CD4-positive, alpha-beta T cell treated with Interleukin-21 for 1 hour (primary cell): ENCODE data around the gene FBXL5.

Source experiments
- DNase-seq: peaks from one replicate; pipeline ENCODE4 v3.0.0-alpha.2; 2020

The FBXL5 gene

DNA sequence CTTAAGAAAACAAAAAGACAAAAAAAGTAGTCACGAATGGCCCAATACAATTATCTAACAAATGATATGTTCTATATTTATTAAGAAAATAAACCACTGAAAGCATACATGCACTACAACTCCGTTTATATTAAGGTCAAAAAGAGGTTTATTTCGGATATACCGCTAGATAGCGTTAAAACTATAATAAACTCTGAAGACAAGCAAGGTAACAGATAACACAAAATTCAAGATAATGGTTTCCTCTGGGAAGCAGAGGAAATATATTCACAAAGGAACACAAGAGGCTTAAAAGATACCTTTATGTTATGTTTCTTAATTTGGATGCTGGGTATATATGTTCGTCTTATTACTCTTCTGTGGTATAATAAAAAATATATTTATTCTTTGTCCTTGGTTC, 21.7 kb upstream of the FBXL5 start:
- DNase-seq: no peak

DNA sequence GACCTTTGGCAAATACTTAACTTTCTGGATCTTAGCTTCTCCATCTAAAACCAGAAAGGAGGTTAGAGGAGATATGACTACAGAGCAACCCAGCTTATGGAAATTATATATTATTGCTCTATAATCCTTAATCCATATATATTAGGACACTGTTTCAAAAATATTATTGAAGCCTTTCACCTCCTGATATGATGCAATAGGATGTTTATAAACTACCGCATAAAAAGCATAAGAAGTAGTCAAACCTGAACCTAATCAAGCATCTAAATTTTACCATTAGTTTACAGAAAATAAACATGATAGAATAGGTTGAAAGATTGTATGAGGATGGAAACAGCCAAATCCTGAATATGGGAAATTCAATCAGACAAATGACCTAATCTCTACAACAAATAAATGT, 20.9 kb upstream of the FBXL5 start:
- DNase-seq: no peak

DNA sequence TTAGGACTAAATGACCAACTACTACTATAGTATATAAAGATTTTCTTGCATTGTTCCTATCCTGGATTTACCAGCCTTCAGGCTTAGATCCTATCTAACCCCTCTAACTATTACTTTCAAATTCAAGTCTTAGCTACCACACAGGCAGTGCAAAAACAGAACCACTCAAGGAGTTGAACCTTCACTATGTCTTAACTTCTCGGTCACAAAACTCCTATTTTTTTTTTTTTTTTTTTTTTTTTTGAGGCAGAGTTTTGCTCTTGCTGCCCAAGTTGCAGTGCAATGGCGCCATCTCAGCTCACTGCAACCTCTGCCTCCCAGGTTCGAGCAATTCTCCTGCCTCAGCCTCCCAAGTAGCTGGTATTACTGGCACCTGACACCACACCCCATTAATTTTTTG, 20.2 kb upstream of the FBXL5 start:
- no peak for DNase-seq

DNA sequence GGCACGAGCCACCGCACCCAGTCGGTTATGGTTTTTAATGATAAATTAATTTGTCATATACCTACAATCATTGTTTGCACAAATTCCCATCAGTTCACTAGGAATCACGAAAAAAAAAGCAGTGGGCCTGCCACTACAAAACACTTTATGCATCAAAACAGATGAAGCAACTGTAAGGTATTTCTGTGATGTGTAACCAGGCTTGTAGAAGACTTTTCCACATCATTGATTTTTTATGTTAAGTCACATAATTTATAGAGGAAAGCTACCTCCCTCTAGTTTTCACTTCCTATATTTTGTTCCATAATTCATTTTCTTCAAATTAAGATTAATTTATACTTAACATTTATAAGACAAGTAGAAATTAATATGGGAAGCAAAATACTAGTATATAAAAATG, 19.8 kb upstream of the FBXL5 start:
- DNase-seq: no peak

DNA sequence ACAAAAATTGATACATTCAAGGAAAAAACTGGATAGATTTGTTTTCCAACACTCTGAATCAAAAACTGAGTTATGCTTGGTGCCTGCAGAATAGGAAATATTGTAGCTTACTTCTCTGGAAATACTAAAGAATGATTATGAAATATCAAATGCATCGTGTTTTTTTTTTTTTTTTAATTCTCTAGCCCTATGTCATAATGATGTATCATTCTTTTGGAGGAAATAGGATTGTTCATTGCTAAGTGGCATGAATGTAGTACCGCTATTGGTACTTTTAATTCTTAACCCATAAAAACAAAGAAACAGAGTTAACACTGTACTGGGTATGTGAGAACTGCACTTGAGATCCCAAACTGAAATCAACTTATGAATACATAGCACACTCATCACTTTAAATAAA, 18.9 kb upstream of the FBXL5 start:
- DNase-seq: no peak

DNA sequence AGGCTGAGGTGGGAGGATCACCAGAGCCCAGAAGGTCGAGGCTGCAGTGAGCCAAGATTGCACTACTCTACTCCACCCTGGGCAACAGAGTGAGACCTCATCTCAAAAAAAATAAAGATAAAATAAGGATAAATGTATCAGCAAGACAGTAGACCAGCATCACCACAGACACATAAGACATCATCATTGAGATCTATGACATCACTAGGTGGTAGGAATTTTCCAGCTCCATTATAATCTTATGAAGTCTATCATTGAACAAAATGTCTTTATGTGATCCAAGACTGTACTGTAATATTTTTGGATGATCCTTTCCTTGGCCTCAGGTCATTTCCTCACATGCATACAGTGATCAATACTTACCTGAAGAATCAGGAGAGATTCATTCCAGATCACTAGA, 18.2 kb upstream of the FBXL5 start:
- DNase-seq: no peak

DNA sequence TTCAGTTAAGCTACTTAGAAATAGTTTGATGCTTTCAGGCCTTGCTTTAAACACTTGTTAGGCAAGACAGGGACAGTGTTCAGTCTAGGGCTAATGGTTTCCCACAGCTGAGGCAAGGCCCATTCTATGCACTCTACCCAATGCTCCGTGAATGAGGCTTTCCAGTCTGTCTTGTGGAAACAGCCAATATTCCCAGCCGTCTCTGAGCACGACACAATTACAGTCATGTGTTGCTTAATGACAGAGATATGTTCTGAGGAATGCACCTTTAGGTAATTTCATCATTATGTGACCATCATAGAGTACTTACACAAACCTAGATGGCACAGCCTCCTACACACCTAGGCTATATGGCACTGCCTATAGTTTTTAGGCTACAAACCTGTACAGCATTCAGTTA, 16.9 kb upstream of the FBXL5 start:
- DNase-seq: no peak

DNA sequence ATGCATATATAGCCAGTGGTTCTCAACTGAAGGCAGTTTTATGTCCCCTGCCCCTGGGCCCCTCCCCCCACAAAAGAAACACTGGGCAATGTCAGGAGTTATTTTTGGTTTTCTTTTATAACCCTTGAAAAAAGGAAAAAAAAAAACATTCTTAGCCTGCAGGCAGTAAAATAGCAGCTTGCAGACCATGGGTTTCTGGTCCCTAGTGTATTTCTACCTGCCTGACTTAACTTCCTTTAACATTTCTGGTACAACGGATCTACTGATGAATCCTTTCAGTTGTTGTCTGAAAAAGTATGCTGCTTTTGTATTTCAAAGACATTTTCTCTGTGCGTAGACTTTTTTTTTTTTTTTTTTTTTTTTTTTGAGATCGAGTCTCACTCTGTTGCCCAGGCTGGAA, 15.4 kb upstream of the FBXL5 start:
- DNase-seq: no peak

DNA sequence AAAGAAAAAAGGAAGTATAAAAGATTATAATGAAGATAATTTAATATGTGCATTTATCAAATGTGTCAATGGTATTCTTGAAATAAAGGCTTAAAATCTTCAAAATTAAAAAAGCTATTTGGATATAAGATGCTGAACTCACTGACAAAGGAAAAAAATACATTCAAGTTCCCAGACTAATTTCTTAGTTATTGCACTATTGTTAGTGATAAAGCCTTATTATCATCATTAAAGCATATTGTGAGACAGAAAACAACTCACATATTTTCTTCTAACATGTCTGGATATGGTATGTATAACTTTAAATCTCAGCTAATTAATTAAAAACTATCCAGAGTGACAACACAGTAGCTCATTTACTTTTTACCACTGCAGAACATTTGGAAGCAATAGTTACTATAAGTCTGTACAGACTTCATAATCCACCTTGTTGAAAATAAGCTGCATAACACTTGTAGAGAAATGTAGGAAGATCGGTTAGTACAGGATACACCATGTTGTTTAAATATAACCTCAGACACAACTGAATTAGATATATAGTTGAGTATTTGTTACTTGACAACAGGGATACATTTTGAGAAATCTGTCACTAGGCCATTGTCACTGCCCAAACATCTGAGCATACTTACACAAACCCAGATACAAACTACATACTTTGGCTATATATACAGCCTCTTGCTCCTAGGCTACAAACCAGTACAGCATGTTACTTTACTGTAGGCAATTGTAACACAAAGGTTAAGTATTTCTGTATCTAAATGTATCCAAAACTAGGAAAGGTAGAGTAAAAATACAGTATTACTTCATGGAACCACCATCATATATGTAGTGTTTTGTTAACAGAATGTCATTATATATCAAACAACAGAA, 13.6 kb upstream of the FBXL5 start:
- no peak for DNase-seq

DNA sequence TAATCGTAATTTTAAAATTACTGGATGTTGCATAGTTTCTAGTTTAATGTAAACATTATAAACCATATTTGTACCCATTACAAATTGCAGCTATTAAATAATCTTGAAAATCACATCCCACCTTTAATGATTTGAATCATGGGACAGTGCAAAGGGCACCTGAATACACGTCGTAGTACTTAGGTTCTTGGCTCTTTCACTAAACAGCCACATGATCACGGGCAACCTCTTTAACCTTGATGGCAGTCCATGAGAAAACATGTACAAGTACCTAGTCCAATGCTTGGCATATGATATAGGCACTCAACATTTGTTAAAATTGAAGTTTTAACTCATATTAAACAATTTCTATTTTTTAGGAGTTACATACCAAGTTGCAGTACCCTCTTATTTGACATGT, 11.8 kb upstream of the FBXL5 start:
- DNase-seq: no peak

DNA sequence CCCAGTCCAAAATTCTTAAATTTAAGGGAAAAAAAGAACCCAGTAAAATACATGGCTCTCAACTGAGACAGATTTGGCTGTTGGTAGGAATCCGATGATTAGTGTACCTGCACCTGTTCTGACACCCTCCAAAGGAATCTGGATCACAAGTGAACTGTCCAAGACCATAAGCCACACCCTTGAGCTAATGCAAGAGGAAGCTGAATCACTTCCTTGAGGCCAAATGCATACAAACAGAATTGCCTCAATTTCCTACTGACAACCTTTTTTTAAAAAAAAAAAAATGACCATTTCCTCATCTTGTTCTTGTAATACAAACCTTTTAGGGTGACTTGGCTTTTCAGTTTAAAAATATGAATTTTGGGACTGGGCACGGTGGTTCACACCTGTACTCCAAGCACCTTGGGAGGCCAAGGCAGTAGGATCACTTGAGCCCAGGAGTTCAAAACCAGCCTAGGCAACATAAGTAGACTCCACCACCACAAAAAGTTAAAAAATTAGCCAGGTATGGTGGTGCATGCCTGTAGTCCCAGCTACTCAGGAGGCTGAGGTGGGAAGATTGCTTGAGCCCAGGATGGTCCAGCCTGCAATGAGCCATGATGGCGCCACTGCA, 10.7 kb upstream of the FBXL5 start:
- no peak for DNase-seq

DNA sequence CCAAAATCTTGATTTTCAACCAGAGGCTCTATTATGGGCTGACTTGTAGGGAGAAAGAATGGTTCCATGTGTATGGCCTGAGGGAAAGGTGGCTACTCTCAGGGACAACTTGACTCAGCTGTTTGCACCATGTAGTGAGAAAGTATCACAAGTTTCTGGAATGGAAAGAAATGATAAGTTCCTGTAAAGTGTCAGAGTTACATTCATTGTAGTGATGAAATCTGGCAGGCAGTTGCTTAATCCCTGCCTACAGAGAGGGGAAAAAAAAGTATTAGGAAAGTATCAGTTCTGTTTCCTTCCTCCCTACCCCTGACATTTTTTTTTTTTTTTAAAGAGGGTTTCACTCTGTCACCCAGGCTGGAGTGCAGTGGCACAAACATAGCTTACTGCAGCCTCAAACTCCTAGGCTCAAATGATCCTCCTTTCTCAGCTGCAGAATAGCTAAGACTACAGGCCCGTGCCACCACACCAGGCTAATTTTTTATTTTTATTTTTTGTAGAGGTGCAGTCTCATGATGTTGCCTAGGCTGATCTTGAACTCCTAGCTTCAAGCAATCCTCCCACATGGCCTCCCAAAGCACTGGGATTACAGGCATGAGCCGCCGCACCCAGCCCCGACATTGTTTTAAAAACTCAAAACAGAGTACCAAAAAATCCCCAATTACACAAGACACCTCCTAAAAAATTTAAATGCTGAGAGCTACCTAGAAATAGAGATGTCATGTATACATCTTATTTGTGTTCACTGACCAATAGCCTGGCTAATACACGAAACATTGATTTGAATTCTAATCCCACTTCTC, 4.8 kb upstream of the FBXL5 start:
- no peak for DNase-seq

DNA sequence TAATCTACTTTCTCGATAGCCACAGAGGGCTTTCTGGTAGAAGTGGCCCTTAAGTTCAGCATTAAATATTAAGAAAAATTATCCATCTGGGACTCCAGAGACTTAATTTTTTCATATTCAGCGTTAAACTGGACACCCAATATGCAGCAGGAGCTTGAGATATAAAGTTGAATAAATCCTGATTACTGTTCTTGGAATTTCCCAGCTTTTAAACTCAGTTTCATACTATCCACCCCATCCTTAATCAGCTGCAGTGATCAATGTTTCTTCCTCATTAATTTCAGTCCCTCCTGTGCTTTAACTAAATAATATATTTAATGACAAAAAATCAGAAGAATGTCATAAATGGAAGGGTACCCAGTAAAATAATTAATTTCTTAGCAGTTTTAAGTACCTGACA, 3.6 kb upstream of the FBXL5 start:
- DNase-seq: no peak

DNA sequence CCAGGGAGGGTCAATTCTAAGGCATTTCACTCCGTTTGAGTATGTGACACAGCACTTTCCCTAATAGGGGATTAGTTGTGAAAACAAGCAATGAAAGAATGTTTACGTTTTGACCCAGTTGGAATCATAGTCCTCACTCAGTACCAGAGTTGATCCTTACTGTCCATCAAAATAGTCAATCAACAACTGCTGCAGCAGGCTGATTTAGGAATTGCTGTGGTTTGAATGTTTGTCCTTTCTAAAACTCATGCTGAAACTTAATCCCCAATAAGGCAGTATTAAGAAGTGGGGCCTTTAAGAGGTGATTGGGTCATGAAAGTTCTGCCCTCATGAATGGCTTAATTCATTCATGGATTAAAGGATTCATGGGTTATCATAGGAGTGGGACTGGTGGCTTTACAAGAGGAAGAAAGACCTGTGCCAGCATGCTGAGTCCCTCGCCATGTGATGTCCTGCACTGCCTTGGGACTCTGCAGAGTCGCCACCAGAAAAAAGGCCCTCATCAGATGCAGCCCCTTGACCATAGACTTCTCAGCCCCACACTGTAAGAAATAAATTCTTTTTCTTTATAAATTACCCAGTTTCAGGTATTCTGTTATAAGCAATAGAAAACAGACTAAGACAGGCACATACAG, 3.1 kb upstream of the FBXL5 start:
- DNase-seq: no peak

DNA sequence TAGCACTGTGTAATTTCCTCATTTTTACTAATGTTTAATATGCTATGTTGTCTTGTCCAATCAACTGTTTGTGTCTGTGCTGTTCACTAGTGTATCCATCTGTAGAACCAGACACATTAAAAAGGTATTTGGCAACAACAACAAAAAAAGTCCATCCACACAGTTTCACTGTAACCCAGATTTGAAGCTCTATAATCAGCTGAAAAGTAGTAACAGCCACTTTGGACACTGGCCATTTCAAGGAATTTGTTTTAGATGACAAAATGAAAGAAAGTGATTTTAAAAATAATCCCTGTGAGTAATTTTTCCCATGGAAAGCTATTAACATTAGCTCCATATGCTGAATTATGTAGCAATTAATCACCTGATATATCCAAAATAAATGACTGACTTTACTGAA, 2.2 kb upstream of the FBXL5 start:
- DNase-seq: no peak

DNA sequence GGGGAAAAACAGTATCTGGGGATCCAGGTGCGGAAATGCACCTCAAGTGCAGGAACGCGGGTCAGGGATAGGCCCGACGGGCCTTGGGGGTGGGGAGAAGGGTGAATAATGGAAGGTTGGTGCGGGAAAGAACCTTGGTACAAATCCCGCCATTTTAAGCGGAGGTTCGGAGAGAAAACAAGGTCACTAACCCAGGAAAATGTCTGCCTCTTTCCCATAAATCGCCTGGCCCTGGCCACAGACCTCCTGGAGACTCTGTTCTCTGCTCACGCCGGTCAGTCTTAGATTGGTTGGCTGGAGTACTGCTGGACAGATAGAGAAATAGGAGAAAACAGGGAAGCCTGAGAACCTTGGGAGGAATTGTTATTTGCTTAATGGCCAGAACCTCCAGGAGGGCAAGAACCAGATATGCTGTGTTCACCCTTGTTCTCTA, 897 bp upstream of the FBXL5 start:
- DNase-seq: no peak

DNA sequence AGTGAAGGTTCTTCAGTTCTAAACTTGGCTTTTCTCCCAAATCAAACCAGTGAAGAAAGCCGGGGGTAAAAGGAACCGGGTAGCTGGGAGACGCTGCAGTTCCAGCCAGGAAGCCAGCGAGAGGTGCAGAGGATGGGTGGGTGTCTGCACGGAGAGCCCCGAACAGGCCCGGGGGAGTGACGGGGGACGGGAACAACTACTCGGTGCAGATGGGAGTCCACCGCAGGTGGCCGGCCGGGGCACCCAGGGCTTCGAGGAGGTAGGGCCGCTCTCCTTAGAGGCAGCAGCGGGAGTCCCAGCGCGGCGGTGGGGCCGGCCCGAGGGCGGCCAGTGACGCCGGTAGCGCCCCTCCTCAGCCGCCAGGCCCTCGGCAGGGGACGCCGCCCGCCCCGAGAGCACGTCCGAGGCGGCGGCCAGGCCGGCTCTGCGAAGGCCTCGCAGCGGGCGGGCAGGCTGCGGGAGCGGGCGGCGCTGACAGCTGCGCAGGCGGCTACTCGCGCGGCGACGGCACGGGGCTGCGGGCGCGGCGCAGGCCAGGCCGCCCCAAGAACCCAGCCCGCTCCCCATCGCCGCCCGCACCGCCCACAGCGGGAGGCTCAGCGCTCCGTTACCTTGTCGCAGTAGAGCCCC, 449 bp downstream of the FBXL5 start:
- DNase-seq: no peak

DNA sequence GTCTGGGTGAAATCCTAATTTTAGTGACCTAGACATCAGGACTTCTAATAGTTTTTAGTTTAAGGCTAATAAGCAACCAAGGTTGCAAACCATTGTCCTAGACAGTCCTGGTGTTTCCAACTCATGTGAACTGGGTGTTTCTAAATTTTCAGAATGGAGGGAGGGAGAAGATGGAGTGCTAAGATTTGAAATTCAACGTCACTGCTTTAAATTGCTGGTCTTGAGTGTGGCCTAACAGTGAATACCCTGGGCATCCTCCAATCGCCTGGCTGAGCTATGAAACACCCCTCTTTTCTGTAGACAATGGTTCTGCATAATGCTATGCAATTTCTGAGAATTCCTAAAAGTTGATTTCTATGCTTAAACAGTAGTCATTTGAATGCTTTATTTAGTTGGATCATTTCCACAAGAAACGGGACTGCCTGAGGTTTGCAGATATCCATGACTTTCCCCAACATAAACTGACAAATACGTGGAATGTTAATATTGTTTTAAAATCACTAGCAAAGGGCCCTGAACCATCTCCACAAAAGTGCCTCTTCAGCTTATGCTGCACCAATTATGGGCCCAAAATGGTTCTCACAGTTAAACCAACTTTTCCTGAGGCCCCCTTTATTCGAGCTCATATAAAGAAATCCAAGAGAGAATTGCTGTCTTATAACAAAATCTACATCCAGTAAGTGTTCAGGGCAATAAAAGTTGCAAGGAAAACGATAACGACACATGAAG, 1.1 kb downstream of the FBXL5 start:
- DNase-seq: peak; percentile 18

DNA sequence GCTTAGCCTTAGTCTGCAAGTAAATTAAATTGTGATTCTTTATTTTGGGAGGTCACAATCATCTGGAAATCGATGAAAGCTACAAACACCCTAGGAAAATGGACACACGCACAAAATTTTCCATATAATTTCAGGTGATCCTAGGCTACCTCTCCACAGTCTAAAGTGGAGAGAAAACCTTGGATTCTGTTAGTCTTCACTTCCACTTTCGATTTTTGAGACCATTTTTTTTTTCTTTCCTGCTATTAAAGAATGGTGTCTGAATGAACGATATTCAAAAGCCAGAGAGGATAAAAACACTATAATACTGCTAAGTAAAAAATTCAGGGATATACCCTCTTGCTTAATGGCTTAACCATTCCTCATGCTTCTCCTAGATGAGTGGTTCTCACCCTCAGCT, 1.7 kb downstream of the FBXL5 start:
- DNase-seq: no peak

DNA sequence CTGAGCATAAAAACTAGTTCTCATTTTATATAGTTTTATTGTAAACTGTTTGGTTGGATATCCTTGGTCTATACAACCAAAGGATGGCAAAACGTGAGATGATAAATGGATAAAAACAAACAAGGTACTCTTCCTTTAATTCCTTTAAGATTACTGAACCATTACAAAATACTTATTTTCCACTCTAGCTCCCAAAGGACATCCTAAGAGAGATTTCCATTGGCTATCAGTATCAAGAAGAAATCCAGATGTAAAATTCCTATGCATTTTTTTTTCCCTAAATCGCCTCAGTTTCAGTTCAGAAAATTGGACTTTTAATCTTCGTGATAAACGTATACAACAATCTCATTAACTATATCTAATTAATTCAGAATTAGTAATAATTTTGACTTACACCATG, 2.3 kb downstream of the FBXL5 start:
- DNase-seq: no peak

DNA sequence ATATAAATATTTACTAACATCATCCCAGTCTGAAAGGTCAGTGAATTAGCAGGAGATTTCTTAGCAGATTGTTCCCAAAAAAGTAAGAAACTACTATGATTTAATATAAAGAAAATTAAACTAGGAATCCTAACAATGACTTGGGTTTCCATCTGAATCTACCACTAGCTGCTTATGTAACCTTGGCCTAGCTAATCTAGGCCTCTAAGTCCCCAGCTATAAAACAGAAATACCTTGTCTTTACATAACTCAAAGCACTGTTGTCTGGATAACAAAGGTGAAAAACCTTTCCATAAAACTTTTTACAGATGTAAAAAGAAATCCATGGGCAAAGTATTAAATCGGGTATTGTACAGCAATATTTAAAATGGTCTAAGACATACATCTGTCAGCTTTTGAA, 3.0 kb downstream of the FBXL5 start:
- no peak for DNase-seq

DNA sequence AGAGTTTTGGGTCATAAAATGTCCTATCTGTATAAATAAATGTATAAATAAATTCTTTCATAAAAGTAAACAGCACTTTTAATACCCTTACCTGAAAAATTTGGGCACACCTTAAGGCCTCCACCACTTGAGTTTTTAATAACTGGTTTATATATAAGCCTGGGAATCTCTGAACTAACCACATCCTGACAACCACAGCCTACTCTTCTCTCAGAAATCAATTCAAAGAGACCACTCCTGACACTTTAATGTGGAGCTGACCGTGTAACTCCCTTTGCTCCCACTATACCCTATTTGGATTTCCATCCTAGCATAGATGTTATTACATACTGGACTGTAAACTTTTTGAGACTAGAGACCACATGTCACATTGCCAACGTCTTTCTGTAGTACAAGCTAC, 3.5 kb downstream of the FBXL5 start:
- DNase-seq: peak; percentile 29
